NCI-H1436 (cell line): Measurements from ENCODE around the gene PIGN.
"Not testable (repeated sequence)": the region's sequence is repeated elsewhere in the genome, so short reads cannot be mapped to it uniquely, and the experiment has no call there.

Experiments used
- DNase-seq: peaks from one replicate; lab custom pipeline; 2025; lab: John Stamatoyannopoulos, UW

The PIGN gene

DNA sequence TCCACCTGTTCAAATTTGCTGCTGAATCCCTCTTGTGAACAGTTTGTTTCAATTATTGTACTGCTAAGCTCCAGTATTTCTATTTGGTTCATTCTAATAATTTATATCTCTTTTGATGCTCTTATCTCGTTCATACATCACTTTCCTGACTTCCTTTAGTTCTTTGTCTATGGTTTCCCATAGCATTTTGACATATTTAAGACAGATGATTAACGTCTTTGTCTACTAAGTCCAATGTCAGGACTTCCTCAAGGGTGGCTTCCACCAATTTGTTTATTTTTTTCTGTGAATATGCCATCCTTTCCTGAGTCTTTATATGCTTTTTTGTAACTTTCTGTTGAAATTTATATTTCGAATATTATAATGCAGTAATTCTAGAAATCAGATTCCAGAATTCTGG is 9.6 kb downstream of the PIGN start:
- DNase-seq = no peak

- DNase-seq = no peak
Observed at GRCh38 chr18:62175521-62175920, 11.3 kb downstream of the PIGN start.

- DNase-seq = no peak
Observed at GRCh38 chr18:62172298-62172697, 14.6 kb downstream of the PIGN start.

DNA sequence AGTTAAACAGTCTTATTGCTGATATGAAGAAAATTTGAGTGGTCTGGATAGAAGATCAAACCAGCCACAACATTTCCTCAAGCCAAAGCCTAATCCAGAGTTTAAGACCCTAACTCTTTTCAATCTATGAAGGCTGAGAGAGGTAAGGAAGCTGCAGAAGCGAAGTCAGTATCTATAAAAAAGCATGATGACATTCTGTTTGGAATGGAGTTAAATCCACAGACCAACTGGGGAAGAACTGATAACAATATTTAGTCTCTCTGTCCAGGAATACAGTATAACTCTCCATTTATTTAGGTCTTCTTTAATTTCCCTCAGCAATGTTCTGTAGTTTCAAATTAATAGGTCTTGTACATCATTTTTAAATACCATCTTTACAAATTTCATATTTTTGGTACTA is 16.0 kb downstream of the PIGN start:
- DNase-seq = no peak

GRCh38 chr18:62166524-62166923 is 20.3 kb downstream of the PIGN start:
- not testable (repeated sequence) for DNase-seq

DNA sequence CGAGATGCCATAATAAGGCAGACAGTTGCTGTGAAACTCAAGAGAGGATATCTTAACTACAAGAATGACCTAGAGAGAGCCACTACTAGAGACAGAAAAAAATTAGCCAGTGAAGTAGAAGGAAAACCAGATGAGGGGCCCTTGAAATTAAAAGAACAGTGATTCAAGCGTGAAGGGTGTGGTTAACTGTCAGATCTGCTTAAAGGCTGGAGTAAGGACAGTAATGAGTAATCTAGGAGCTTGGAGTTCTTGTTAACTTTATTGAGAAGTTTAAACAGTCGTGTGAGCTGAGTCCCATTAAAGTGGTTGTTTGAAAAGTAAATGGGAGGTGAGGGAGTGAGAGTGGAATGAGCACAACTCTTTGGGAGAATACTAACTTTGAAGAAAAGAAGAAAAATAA is 21.3 kb downstream of the PIGN start:
- no peak for DNase-seq

- DNase-seq = no peak
Observed at GRCh38 chr18:62164855-62165487, 21.9 kb downstream of the PIGN start.

- DNase-seq = no peak
Observed at GRCh38 chr18:62164310-62164709, 22.5 kb downstream of the PIGN start.

DNA sequence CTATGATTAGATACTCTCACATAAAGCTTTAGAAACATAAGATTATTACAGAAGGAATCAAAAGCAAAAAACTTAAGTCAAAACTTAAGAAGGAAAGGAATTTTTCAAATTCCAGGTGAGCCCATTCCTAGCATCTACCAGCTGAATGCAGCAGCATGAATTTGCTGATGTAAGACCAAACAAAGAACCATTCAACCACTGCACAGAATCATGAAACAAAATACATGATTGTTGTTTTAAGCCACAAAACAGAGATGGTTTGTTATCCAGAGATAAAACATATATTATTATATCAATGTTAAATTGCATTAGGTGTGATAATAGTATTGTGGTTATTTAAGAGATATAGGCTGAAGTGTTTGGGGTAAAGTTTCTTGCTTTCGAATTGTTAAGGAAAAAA is 29.0 kb downstream of the PIGN start:
- no peak for DNase-seq

DNA sequence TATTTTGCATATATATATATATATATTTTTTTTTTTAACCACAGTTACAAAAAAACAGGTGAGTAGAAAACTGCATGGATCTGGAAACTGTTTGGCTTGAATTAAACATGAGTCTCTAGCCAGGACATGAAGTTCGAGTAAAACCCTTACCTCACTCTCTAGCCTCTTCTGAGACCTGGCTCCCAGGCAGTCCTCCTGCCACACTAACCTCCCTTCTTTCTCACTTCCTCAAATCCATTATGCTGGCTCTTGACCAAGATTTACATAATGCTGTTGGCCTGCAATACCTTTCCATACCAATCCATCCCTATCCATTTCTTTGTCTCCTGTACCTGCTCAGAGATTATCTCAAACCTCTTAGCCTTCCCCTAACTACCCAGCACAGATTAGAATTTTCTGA is 34.0 kb downstream of the PIGN start:
- no peak for DNase-seq

GRCh38 chr18:62151068-62151771 is 35.6 kb downstream of the PIGN start:
- DNase-seq = no peak

GRCh38 chr18:62144338-62144737 is 42.5 kb downstream of the PIGN start:
- no peak for DNase-seq

GRCh38 chr18:62140259-62140658 is 46.6 kb downstream of the PIGN start:
- DNase-seq = no peak

DNA sequence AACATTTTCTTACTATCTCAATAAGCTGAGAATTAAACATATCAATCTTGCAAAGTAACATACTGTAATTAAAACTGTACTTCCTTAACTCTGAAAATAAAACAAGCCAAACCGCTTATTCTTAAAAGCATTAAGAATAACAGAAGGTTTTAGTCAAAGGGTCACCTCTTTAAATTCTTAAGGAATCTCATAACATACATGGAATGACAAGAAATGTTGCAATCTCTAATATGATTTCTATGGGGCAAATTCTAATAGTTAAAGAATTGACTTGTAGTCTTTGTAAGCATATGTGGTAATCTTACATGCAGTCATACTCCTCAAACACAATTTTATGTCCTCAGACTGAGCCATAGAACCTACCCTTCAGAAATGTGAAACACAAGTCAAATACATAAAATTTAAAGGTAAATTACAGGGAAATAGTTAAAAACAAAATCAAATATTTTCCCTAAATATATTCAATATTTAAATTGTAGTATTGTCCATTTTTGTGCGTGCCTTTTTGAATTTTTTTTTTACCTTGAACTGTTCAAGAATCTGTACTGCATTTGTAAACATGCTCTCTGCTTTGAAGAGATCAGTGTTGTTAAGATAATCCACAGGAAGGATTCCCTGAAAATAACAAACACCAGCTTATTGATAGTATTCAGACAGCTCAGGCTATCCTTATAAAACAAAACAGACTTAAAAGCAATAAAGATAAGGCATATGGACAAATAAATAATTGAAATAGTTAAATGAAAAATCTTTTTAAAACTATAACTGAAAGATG is 48.2 kb downstream of the PIGN start:
- DNase-seq = no peak

DNA sequence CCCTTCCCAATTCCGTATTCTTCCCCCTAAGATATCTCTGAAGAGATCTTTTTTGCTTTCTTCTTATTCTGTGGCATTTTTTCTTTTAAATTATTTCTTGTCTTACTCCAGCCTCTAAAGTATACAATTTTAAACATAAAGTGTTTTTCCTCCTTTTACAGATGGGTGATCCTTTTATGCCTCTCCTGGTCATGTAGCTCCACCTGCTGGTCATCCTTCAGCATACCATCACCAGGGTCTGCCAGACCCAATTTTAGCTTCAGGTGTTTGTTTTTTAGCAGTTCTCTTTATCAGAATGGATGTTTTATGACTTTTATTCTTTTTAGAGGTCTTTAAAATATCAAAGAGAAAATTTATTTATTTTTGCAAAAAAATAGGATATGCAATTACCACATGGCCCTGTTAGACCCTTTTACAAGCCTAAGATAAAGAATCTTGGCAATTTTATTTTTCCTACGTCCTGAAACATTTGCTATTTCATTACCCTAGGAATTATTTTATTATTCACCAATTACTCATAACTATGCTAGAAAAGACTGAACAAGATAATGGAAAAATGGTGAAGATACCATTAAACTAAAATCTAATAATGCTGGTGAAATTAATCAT is 55.5 kb downstream of the PIGN start:
- peak; percentile 51 for DNase-seq

GRCh38 chr18:62128157-62128556 is 58.7 kb downstream of the PIGN start:
- no peak for DNase-seq

GRCh38 chr18:62126737-62127136 is 60.1 kb downstream of the PIGN start:
- no peak for DNase-seq

- no peak for DNase-seq
Observed at GRCh38 chr18:62125702-62126101, 61.2 kb downstream of the PIGN start.

DNA sequence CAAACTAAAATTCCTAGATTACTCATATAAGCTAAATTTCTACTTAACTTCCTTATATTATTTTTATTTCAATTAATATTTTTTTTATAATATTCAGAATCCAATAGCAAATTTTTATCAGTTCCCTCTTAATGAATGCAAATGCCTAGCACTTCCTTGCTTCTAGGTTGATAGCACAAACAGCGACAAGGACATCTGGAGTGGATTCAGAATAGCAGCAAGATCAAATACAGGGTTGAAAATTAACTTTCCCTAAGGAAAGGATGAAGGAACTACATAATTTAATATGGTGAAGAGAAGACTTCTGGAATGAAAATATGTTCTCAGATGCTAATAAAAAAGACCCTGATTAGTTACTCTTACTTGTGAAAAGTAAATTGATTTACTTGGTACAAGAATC is 64.5 kb downstream of the PIGN start:
- no peak for DNase-seq

- no peak for DNase-seq
Observed at GRCh38 chr18:62119884-62120283, 67.0 kb downstream of the PIGN start.

DNA sequence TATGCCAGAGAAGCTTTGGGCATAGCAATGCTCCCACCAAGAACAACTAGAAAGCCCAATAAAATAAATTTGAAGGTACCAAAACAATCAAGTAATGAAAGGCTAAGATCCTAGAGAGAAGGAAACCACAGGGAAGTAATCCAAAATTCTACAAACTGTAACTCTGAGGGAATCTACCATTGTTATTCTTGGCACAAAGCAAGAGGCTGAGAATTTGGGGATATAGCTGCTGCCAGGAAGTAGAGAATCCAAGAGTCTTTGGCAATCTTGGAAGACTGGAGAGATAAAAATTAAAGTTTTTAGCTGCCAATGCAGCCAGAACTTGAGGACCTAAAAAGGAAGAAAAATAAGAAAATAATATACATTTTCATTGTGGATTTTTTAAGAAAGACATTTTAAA is 68.5 kb downstream of the PIGN start:
- no peak for DNase-seq

DNA sequence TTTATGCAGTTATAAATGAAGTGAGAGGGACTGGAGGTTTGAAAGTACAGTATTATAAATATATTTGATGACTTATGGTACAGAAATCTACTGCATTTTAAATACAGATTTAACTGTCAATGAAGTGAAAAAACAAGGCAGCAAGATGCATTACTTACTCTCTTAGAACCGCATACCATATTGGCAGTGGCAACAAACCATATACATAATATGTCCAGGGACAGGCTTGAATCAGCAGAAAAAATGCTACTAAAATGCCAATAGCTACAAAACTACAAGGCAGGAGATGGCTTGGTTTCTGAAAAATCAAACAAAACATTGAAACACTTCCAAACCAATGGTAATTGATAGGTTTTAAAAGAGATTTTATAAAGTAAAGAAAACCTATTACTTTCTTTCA is 77.2 kb downstream of the PIGN start:
- no peak for DNase-seq

DNA sequence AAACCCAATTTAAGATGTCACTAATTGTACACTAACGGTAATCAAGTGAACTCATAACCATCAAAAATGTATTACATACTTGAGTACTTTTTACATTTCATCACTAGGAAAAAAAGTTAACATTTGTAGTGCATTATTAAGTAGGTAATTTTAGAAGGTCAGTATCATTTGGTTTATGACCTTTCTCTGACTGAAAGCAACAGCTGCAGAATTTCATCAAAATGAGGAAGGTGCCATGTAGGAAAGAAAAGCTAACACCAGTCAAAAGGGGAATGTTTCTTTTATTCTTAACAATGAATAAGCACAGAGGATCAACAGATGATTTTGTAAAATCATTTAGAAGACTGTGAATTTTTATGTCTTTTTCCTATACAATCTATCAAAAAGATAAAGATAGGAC is 79.0 kb downstream of the PIGN start:
- DNase-seq = no peak
